ENCODE measurements around the gene GOLGA5. TPM values are rescaled to one million over a fixed set of nuclear protein-coding genes. Genes with fewer than 3 reads are reported as not detected.

Gene GOLGA5
- total and polyA plus RNA-seq, 2 of the 13 experiments (the other 11 are each of a cell fraction or from before 2014, with no cell fraction given) = 31.0 to 40.0 TPM

DNA sequence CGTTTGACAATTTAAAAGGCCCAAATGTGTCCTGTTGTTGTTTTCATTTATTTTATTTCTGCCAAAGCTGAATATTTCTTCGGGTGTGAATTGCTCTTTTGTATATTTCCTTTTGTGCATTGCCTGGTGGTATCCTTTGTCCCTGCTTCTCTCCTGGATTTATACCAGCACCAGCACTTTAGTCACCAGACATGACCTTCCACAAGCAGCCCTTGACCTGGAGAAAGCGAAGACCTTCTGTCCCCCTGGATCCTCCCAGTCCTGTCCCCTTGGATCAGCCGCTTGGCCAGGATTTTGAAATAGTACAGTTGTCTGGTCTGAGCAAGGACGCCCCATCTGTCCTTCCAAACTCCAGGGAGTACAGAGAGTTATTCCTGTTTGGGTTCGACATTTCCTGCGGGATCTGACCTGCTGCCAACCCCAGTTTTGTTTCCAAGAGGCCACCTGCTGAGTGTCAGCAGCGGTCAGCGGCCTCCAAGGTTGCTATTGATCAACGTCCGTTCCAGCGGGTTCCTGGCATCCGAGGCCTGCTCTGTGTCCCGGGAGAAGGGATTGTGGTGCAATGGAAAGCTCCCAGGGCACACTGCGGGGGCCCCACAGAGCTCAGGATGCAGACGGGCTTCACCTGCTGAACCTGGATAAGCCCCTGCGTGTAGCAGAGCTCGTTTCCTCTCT lies 83.8 kb downstream of the GOLGA5 start (continued):
- TF ChIP-seq, protein P1, sequence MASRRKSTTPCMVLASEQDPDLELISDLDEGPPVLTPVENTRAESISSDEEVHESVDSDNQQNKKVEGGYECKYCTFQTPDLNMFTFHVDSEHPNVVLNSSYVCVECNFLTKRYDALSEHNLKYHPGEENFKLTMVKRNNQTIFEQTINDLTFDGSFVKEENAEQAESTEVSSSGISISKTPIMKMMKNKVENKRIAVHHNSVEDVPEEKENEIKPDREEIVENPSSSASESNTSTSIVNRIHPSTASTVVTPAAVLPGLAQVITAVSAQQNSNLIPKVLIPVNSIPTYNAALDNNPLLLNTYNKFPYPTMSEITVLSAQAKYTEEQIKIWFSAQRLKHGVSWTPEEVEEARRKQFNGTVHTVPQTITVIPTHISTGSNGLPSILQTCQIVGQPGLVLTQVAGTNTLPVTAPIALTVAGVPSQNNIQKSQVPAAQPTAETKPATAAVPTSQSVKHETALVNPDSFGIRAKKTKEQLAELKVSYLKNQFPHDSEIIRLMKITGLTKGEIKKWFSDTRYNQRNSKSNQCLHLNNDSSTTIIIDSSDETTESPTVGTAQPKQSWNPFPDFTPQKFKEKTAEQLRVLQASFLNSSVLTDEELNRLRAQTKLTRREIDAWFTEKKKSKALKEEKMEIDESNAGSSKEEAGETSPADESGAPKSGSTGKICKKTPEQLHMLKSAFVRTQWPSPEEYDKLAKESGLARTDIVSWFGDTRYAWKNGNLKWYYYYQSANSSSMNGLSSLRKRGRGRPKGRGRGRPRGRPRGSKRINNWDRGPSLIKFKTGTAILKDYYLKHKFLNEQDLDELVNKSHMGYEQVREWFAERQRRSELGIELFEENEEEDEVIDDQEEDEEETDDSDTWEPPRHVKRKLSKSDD (CRISPR knock-in tag; IDR thresholded peaks at IDR 0.05; ENCODE audit: low read depth) = no peak
- TF ChIP-seq SOX5 (CRISPR knock-in tag; IDR thresholded peaks at IDR 0.05; ENCODE audit: borderline replicate concordance) (peak; percentile 30; the same call in 1 of the 2 replicates), FOXA1 (IDR thresholded peaks at IDR 0.05) (no peak), FOXA1 (CRISPR knock-in tag; IDR thresholded peaks at IDR 0.05) (peak; percentile 18; the same call in 1 of the 2 replicates), SUZ12 (IDR thresholded peaks at IDR 0.05; ENCODE audit: low read depth, low read length) (no peak), SAP130 (CRISPR knock-in tag; IDR thresholded peaks at IDR 0.05; ENCODE audit: low read depth) (0 out of 2 replicates have a peak, but pooled peaks have one; percentile 29), PHF20 (CRISPR knock-in tag; IDR thresholded peaks at IDR 0.05) (no peak; the same call in 1 of the 2 replicates), HNF4A (CRISPR knock-in tag; IDR thresholded peaks at IDR 0.05) (peak; percentile 77), ZNF350 (CRISPR knock-in tag; IDR thresholded peaks at IDR 0.05; ENCODE audit: borderline replicate concordance, low read depth) (peak; percentile 49; the same call in 1 of the 2 replicates), U2AF2 (IDR thresholded peaks at IDR 0.05; ENCODE audit: low read depth, low read length) (no peak), DNMT3B (CRISPR knock-in tag; conservative IDR thresholded peaks at IDR 0.05) (no peak), RFX5 (IDR thresholded peaks at IDR 0.05; ENCODE audit: low read depth, low read length) (no peak), SALL1 (CRISPR knock-in tag; IDR thresholded peaks at IDR 0.05) (peak; percentile 77), ELF1 (CRISPR knock-in tag; IDR thresholded peaks at IDR 0.05) (0 out of 2 replicates have a peak, but pooled peaks have one; percentile 26), FOSL2 (CRISPR knock-in tag; IDR thresholded peaks at IDR 0.05) (peak; percentile 40), MAFF (IDR thresholded peaks at IDR 0.05; ENCODE audit: low read depth, low read length) (no peak), ZNF143 (CRISPR knock-in tag; IDR thresholded peaks at IDR 0.05) (peak; percentile 55)
- TF ChIP-seq, protein P2, sequence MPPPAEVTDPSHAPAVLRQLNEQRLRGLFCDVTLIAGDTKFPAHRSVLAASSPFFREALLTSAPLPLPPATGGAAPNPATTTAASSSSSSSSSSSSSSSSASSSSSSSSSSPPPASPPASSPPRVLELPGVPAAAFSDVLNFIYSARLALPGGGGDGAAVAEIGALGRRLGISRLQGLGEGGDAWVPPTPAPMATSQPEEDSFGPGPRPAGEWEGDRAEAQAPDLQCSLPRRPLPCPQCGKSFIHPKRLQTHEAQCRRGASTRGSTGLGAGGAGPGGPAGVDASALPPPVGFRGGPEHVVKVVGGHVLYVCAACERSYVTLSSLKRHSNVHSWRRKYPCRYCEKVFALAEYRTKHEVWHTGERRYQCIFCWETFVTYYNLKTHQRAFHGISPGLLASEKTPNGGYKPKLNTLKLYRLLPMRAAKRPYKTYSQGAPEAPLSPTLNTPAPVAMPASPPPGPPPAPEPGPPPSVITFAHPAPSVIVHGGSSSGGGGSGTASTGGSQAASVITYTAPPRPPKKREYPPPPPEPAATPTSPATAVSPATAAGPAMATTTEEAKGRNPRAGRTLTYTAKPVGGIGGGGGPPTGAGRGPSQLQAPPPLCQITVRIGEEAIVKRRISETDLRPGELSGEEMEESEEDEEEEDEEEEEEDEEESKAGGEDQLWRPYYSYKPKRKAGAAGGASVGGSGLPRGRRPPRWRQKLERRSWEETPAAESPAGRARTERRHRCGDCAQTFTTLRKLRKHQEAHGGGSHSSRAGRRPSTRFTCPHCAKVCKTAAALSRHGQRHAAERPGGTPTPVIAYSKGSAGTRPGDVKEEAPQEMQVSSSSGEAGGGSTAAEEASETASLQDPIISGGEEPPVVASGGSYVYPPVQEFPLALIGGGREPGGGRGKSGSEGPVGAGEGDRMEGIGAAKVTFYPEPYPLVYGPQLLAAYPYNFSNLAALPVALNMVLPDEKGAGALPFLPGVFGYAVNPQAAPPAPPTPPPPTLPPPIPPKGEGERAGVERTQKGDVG (CRISPR knock-in tag; IDR thresholded peaks at IDR 0.05; ENCODE audit: borderline replicate concordance) = 0 out of 2 replicates have a peak, but pooled peaks have one; percentile 32
- TF ChIP-seq, protein P3, sequence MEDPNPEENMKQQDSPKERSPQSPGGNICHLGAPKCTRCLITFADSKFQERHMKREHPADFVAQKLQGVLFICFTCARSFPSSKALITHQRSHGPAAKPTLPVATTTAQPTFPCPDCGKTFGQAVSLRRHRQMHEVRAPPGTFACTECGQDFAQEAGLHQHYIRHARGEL (CRISPR knock-in tag; IDR thresholded peaks at IDR 0.05) = 0 out of 2 replicates have a peak, but pooled peaks have one; percentile 26
- TF ChIP-seq, protein P4, sequence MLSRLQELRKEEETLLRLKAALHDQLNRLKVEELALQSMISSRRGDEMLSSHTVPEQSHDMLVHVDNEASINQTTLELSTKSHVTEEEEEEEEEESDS (CRISPR knock-in tag; IDR thresholded peaks at IDR 0.05; ENCODE audit: borderline replicate concordance) = no peak
- TF ChIP-seq, protein P5, sequence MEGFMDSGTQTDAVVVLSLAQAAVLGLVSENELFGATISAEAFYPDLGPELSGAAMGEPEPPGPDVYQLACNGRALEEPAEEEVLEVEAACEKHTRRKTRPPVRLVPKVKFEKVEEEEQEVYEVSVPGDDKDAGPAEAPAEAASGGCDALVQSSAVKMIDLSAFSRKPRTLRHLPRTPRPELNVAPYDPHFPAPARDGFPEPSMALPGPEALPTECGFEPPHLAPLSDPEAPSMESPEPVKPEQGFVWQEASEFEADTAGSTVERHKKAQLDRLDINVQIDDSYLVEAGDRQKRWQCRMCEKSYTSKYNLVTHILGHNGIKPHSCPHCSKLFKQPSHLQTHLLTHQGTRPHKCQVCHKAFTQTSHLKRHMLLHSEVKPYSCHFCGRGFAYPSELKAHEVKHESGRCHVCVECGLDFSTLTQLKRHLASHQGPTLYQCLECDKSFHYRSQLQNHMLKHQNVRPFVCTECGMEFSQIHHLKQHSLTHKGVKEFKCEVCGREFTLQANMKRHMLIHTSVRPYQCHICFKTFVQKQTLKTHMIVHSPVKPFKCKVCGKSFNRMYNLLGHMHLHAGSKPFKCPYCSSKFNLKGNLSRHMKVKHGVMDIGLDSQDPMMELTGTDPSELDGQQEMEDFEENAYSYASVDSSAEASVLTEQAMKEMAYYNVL (CRISPR knock-in tag; IDR thresholded peaks at IDR 0.05; ENCODE audit: borderline replicate concordance) = peak; percentile 67; the same call in 1 of the 2 replicates

Data from HepG2 (cell line).